Neural cell (in vitro differentiated cells): ENCODE results near the gene CRMP1. TPM values are rescaled to one million over a fixed set of nuclear protein-coding genes. Genes with fewer than 3 reads are reported as not detected.

Experiments used
- H2AFZ ChIP-seq: fragments of 200-600, 300-800 bp; sonication (generic), shearing (Covaris generic); 2 replicates; pipeline ENCODE4 v1.6.0; 2014; ENCODE audit warnings: low read depth, mild to moderate bottlenecking, antibody characterized with exemption, low read length, moderate library complexity
- H3F3A ChIP-seq: fragments of 200-600 bp; shearing (Covaris generic); 2 replicates; pipeline ENCODE4 v1.6.1; 2016; ENCODE audit warnings: mild to moderate bottlenecking, moderate library complexity, mixed read lengths, antibody characterized with exemption, low read length; ENCODE audit not compliant: insufficient read depth, poor library complexity, severe bottlenecking
- H3K27ac ChIP-seq: fragments of 200-600, 300-800 bp; sonication (generic), shearing (Covaris generic); 2 replicates; pipeline ENCODE4 v1.5.1; 2014; ENCODE audit warnings: mild to moderate bottlenecking, low read length, moderate library complexity
- H3K27me3 ChIP-seq: fragments of 300-800, 200-600 bp; sonication (generic), shearing (Covaris generic); 2 replicates; pipeline ENCODE4 v1.6.0; 2014; ENCODE audit warnings: mild to moderate bottlenecking, low read depth, low read length, moderate library complexity; ENCODE audit not compliant: insufficient read depth
- H3K36me3 ChIP-seq: fragments of 300-800, 200-600 bp; sonication (generic), shearing (Covaris generic); 2 replicates; pipeline ENCODE4 v1.5.1; 2014; ENCODE audit warnings: mild to moderate bottlenecking, antibody characterized with exemption, low read length, moderate library complexity; ENCODE audit not compliant: insufficient read depth
- H3K4me2 ChIP-seq: fragments of 300-800, 200-600 bp; sonication (generic), shearing (Covaris generic); 2 replicates; pipeline ENCODE4 v1.6.0; 2014; ENCODE audit warnings: mild to moderate bottlenecking, low read length
- H3K4me3 ChIP-seq: fragments of 300-800, 200-600 bp; sonication (generic), shearing (Covaris generic); 2 replicates; pipeline ENCODE4 v1.5.1; 2014; ENCODE audit warnings: mild to moderate bottlenecking, low read length, moderate library complexity
- H3K79me2 ChIP-seq: fragments of 200-600 bp; shearing (Covaris generic); replicated peaks from 2 replicates; pipeline ENCODE4 v1.6.0; 2014; ENCODE audit warnings: mild to moderate bottlenecking, low read length, moderate library complexity; ENCODE audit not compliant: insufficient read depth
- H3K9ac ChIP-seq: fragments of 300-800, 200-600 bp; sonication (generic), shearing (Covaris generic); 2 replicates; pipeline ENCODE4 v1.6.1; 2016; ENCODE audit warnings: mild to moderate bottlenecking, low read length, mixed read lengths
- H3K9me2 ChIP-seq: fragments of 200-600 bp; shearing (Covaris generic); 2 replicates; pipeline ENCODE4 v1.6.1; 2016; ENCODE audit warnings: mild to moderate bottlenecking, low read length, mixed read lengths; ENCODE audit not compliant: insufficient read depth
- H3K9me3 ChIP-seq: fragments of 200-600, 300-800 bp; sonication (generic), shearing (Covaris generic); 2 replicates; pipeline ENCODE4 v1.6.1; 2016; ENCODE audit warnings: mild to moderate bottlenecking, mixed run types, low read length, moderate library complexity, mixed read lengths
- H4K20me1 ChIP-seq: fragments of 200-600 bp; shearing (Covaris generic); 2 replicates; pipeline ENCODE4 v1.6.1; 2016; ENCODE audit warnings: mild to moderate bottlenecking, mixed run types; ENCODE audit not compliant: insufficient read depth
- EP300 ChIP-seq: fragments of 450-650 bp; conservative IDR thresholded peaks from 2 replicates; pipeline ENCODE4 v1.6.1; 2014; ENCODE audit warnings: antibody characterized with exemption, mild to moderate bottlenecking, moderate library complexity; ENCODE audit not compliant: poor library complexity, severe bottlenecking
- MXI1 ChIP-seq: fragments of 450-650 bp; conservative IDR thresholded peaks from 2 replicates; pipeline ENCODE4 v1.6.1; 2014; ENCODE audit warnings: antibody characterized with exemption, mild to moderate bottlenecking; ENCODE audit not compliant: poor library complexity, severe bottlenecking
- POLR2AphosphoS5 ChIP-seq: IDR thresholded peaks from 2 replicates; pipeline ENCODE4 v1.6.1; 2012
- RAD21 ChIP-seq: fragments of 450-650 bp; conservative IDR thresholded peaks from 2 replicates; pipeline ENCODE4 v1.6.1; 2014; ENCODE audit warnings: antibody characterized with exemption, mild to moderate bottlenecking, moderate library complexity
- SMC3 ChIP-seq: fragments of 450-650 bp; conservative IDR thresholded peaks from 2 replicates; pipeline ENCODE4 v1.6.1; 2014; ENCODE audit warnings: antibody characterized with exemption, mild to moderate bottlenecking, moderate library complexity; ENCODE audit not compliant: poor library complexity
- polyA plus RNA-seq: library from polyadenylated mRNA; depleted of rRNA; stranded (reverse); fragments of >200 nt; gene quantifications from 2 replicates; pipeline ENCODE4 v1.2.3, GENCODE V29; 2014
- TF ChIP-seq, protein P1 (sequence below): fragments of 450-650 bp; IDR thresholded peaks from 2 replicates; pipeline ENCODE4 v1.5.1; 2014; ENCODE audit warnings: antibody characterized with exemption, mild to moderate bottlenecking, moderate library complexity; ENCODE audit not compliant: poor library complexity, severe bottlenecking
- TF ChIP-seq, protein P2 (sequence below): IDR thresholded peaks from 2 replicates; pipeline ENCODE4 v1.6.1; 2012; ENCODE audit warnings: borderline replicate concordance

The CRMP1 gene
- polyA plus RNA-seq, 1 donor from 2014 or later: 642 TPM

DNA sequence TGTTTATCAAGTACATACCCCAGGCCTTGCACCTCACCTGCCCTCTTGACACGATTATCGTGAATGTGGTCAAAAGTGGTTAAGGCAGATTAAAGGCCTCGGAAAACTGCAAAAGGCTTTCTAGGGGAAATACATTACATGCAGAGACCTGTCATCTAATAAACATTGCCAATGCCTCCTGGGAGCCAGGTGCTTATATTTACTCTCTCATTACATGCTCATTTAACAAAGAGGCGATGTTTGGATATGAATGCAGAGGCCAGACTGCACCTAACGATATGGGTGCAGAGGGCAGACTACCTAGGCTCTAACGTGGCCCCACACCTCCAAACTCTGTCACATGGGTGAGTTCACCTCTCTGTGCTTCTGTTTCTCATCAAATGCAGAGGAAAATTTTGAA, 14.5 kb downstream of the CRMP1 start (continued):
- TF ChIP-seq, protein P1, sequence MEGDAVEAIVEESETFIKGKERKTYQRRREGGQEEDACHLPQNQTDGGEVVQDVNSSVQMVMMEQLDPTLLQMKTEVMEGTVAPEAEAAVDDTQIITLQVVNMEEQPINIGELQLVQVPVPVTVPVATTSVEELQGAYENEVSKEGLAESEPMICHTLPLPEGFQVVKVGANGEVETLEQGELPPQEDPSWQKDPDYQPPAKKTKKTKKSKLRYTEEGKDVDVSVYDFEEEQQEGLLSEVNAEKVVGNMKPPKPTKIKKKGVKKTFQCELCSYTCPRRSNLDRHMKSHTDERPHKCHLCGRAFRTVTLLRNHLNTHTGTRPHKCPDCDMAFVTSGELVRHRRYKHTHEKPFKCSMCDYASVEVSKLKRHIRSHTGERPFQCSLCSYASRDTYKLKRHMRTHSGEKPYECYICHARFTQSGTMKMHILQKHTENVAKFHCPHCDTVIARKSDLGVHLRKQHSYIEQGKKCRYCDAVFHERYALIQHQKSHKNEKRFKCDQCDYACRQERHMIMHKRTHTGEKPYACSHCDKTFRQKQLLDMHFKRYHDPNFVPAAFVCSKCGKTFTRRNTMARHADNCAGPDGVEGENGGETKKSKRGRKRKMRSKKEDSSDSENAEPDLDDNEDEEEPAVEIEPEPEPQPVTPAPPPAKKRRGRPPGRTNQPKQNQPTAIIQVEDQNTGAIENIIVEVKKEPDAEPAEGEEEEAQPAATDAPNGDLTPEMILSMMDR: no peak
- no peak for TF ChIP-seq MXI1

DNA sequence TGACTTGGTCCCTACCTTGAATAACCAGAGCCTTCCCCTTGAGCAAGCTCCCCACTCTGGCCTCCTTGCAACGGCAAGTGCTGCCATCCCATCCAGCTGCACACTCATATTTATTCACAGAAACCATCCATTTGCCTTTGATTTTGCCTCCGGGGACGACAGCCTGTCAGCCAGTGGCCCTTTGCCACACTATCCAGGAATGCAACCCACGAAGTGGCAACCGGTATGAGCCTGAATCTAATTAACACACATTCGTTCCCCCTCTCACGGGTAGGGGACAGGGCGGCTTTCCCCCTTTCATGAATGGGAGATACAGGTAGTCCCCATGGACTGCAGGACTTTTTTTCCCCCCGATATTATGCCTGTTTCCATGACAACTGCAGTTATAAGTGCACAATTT, 15.5 kb downstream of the CRMP1 start:
- H3K9me2 ChIP-seq: no peaks in the 10 kb centered on the region
- H3K4me3 ChIP-seq: peak overlapping the region; percentile 57
- no peak overlapping the region for H2AFZ ChIP-seq
- no peaks in the 10 kb centered on the region for H3K27me3 ChIP-seq
- H3K27ac ChIP-seq: peak overlapping the region; percentile 60
- peak overlapping the region; percentile 40 for H3K4me2 ChIP-seq
- H3K9ac ChIP-seq: peak overlapping the region; percentile 36
- TF ChIP-seq MXI1 (peak; percentile 8), SMC3 (no peak), RAD21 (no peak), POLR2AphosphoS5 (no peak)
- H4K20me1 ChIP-seq: peaks cover 75% of the 10 kb centered on the region
- peaks cover 7% of the 10 kb centered on the region for H3K36me3 ChIP-seq
- H3K79me2 ChIP-seq: peaks cover 99% of the 10 kb centered on the region
- H3K9me3 ChIP-seq: no peaks in the 10 kb centered on the region
- peaks cover 6% of the 10 kb centered on the region for H3F3A ChIP-seq

DNA sequence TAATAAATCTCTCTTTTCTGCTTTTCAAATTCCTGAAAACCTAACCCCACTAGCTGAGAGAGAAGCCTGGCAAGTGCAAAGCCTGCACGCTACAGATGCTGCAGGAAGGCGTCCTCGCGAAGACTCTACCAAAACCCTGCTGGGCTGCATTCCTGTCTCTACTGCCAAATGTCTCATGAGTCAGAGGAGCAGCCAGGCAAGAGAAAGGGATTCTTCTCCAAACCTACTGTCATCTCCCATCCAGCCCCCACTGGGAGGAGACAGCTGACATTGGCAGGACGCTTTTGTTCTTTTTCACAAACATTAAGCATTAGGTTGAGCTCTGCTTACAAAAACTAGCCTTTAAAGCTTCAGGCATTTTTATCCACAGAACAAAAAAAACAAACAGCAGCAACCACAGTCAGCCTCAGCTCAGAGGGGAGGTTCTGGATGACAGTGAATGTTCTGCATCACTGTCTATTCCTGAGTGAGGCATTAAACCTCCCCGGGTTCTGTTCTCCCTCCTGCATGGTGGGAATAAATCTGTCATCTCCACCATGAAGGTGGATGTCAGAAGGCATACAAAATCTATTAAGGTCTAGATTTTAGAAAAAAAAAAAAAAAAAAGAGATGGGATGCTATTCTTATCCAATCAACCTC, 18.0 kb downstream of the CRMP1 start:
- no peaks in the 10 kb centered on the region for H3K9me2 ChIP-seq
- H3K9me3 ChIP-seq: no peaks in the 10 kb centered on the region
- H3K9ac ChIP-seq: peak overlapping the region; percentile 39
- peak; percentile 15 for TF ChIP-seq SMC3
- TF ChIP-seq, protein P2, sequence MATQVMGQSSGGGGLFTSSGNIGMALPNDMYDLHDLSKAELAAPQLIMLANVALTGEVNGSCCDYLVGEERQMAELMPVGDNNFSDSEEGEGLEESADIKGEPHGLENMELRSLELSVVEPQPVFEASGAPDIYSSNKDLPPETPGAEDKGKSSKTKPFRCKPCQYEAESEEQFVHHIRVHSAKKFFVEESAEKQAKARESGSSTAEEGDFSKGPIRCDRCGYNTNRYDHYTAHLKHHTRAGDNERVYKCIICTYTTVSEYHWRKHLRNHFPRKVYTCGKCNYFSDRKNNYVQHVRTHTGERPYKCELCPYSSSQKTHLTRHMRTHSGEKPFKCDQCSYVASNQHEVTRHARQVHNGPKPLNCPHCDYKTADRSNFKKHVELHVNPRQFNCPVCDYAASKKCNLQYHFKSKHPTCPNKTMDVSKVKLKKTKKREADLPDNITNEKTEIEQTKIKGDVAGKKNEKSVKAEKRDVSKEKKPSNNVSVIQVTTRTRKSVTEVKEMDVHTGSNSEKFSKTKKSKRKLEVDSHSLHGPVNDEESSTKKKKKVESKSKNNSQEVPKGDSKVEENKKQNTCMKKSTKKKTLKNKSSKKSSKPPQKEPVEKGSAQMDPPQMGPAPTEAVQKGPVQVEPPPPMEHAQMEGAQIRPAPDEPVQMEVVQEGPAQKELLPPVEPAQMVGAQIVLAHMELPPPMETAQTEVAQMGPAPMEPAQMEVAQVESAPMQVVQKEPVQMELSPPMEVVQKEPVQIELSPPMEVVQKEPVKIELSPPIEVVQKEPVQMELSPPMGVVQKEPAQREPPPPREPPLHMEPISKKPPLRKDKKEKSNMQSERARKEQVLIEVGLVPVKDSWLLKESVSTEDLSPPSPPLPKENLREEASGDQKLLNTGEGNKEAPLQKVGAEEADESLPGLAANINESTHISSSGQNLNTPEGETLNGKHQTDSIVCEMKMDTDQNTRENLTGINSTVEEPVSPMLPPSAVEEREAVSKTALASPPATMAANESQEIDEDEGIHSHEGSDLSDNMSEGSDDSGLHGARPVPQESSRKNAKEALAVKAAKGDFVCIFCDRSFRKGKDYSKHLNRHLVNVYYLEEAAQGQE: no peak
- peak; percentile 37 for TF ChIP-seq EP300
- TF ChIP-seq, protein P1: no peak
- H3K79me2 ChIP-seq: peaks cover 99% of the 10 kb centered on the region
- H3K27ac ChIP-seq: peak overlapping the region; percentile 63
- peaks cover 6% of the 10 kb centered on the region for H3F3A ChIP-seq
- peak overlapping the region; percentile 51 for H3K4me3 ChIP-seq
- H3K27me3 ChIP-seq: no peaks in the 10 kb centered on the region
- peak overlapping the region; percentile 31 for H3K4me2 ChIP-seq
- no peak overlapping the region for H2AFZ ChIP-seq
- H3K36me3 ChIP-seq: peaks cover 11% of the 10 kb centered on the region
- H4K20me1 ChIP-seq: peaks cover 60% of the 10 kb centered on the region
